GM18520 (cell line): Measurements from ENCODE around the gene TCTN3.
"Not testable (repeated sequence)": the region's sequence is repeated elsewhere in the genome, so short reads cannot be mapped to it uniquely, and the experiment has no call there.

Source experiments
- ATAC-seq: cut with Tn5 transposase; IDR thresholded peaks from one replicate; pipeline ENCODE4 v1.9.1; 2021; ENCODE audit not compliant: unreplicated experiment

The TCTN3 gene

DNA sequence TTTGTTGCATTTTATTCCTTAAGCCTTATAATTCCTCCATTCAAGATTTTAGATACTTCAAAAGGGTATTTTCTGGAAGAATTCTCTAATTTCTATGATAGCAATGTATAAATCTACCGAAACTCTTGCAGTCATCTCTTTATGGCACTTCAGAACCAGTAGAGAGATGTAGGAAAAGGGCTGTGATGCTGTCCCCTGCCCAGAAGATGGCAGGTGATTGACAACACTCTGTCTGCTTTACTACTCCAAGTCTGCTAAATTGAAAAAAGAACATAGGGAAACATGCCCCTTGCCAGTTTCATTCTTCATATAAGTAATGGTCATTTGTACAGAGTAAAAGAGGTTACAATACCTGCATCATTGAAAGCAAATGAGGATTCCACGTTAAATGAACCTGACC, 5.1 kb downstream of the TCTN3 start:
- no peak for ATAC-seq

GRCh38 chr10:95683966-95684365, 9.8 kb downstream of the TCTN3 start:
- ATAC-seq = no peak

DNA sequence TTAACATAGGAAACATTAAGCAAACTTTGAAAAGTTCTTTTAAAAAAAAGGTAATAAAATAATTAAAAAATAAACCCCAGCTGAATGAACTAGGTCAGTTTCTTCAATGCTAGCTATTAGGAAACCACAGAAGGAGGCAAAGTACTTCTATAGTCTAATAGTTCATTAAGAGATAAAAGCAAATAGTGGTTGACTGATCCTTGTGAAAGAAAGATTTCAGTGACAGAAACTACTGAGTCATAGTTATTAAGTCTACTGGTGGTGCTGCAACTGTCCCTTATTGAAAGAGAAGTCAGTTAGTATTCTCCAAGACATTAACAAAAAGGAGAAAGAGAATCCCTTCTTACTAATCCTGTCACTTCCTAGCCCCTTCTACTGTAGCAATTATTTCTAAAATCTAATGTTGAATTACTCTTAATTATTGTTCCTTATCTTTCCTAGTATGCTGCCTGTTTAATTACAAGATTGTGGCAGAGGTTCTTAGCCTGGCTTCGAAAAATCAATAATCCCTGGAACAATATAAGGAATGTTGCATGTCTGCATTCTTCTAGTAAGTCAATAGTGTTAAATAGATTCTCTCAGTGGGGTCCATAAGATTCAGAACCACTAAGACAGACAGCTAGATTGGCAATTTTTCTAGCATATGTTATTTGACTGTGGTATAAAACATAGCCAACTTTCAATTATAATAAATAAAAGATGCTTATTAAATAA, 18.2 kb downstream of the TCTN3 start:
- no peak for ATAC-seq

DNA sequence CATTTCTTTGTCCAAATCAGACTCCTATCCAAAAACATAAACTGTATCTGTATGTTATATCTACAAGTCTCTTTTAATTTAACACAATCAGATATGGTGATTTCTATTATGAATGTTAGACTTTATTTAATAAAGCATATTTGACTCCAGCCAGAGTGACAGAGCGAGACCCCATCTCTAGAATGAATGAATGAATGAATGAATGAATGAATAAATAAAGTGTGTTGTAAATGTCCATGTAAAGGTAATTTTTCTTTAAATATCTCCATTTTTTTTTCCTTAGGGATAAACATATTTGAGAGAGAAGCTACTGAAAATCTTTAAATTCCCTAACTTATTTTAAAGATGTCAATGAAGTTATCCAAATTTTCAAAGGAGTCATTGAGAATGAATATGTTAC, 19.1 kb downstream of the TCTN3 start:
- ATAC-seq = no peak

GRCh38 chr10:95672641-95673040, 21.1 kb downstream of the TCTN3 start:
- ATAC-seq = not testable (repeated sequence)

GRCh38 chr10:95664543-95664942, 29.2 kb downstream of the TCTN3 start:
- ATAC-seq = no peak

- no peak for ATAC-seq
Measured at GRCh38 chr10:95663496-95663895, 30.2 kb downstream of the TCTN3 start.

DNA sequence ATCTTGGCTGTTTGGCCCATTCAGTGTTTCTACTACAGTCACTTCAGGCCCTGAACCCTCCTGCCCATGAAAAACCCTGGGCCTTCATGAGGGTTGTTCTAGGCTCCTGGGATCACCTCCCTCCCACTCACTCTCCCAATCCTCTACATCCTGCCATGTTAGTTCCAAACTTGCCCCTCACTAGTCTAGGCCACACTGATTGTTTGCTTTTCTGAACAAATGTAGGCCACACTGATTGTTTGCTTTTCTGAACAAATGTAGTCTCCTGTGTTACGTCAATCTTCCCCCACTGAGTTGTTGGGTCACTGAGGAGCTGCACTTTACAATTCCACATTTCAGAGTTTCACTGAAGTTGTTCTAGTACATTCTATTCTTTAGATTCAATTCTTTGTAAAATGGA, 31.9 kb downstream of the TCTN3 start:
- ATAC-seq = no peak

GRCh38 chr10:95660283-95660682, 33.4 kb downstream of the TCTN3 start:
- no peak for ATAC-seq

- no peak for ATAC-seq
Measured at GRCh38 chr10:95657250-95657649, 36.5 kb downstream of the TCTN3 start.

GRCh38 chr10:95656291-95657164, 37.2 kb downstream of the TCTN3 start, which contains the start of gene ALDH18A1:
TSS of gene ALDH18A1 (minus strand) at chr10:95656711. CDS start at chr10:95653377, 3,334 bp downstream.
- ATAC-seq = peak; percentile 85

DNA sequence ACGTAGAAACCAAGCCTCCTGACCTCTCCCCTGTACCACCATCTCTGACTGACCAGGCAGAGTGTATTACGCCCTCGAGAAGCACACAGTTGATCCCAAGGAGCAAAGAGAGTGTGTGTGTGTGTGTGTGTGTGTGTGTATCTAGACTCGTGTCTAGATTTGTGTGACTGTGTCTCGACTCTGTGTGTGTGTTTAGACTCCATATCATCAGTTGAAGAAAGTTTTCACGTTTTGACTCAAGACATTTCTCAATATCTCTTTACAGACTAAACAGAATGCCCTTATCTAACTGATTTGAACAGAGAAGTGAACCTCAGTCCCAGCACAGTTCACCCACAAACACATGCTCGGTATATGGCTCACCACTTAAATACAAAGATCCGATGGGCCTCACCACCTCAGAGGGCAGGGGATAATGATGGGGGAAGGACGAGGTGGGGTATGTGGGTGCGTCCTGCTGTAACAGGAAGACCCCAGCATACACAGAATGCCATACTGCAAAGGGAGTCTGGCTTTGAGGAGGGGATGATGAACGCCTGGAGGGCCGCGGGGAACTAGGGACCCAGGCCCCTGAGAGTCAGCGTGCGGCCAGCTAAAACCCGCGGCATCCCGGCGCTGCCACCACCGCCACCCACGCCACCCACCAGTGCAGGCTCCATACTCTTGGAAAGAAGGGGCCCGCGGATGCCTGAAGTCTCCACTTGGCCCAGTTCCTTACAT, 38.0 kb downstream of the TCTN3 start:
- ATAC-seq = no peak

DNA sequence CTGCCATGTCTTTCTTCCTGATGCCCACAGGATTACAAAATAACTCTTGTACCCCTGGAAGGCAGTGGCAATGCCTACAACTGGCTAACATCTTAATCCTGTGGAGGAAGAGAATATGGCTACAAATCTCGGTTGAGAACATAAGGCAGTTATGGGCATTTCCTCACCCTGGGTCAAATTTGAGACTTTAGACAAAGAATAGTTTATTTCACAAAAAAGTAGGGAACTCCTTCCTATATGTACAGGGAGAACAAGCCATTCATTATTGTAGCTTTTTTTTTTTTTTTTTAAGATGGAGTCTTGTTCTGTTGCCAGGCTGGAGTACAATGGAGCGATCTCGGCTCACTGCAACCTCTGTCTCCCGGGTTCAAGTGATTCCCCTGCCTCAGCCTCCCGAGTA, 39.8 kb downstream of the TCTN3 start:
- no peak for ATAC-seq

DNA sequence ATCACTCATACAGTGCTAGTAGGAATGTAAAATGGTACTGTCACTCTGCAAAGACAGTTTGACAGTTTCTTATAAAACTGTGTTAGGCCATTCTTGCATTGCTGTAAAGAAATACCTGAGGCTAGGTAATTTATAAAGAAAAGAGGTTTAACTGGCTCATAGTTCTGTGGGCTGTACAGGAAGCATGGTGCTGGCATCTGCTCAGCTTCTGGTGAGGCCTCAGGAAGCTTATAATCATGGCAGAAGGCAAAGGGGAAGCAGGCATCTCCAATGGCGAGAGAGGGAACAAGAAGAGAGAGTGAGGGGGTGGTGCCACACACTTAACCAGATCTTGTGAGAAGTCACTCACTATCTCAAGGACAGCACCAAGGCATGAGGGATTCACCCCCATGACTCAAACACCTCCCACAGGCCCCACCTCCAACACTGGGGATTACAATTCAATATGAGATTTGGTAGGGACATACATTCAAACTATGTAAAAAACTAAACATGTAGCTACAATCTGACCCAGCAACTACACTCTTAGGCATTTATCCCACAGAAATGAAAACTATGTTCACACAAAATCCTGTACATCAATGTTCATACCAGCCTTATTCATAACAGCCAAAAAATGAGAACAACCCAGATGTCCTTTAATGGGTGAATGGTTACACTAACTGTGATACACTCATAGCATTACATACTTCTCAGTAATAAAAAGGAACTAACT, 42.2 kb downstream of the TCTN3 start:
- ATAC-seq = no peak

- ATAC-seq = no peak
Measured at GRCh38 chr10:95650232-95650631, 43.5 kb downstream of the TCTN3 start.

DNA sequence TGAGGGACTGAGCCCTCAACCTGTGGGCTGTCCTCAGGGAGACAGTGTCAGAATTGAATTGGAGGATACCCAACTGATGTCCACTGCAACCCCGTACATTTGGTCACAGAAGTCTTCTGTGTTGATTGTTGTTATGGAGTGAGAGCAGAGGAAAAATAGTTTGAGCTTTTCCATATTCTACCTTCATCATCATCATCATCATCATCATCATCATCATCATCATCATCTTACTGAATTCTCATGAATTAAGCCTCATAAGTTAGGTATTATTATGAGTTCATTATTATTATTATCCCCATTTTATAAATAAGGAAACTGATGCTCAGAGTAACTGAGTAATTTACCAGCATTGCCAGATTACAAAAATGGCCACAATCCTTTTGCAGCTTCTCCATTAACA, 45.6 kb downstream of the TCTN3 start:
- ATAC-seq = no peak

- ATAC-seq = no peak
Measured at GRCh38 chr10:95646160-95646559, 47.6 kb downstream of the TCTN3 start.

- ATAC-seq = no peak
Measured at GRCh38 chr10:95644901-95645300, 48.8 kb downstream of the TCTN3 start.

DNA sequence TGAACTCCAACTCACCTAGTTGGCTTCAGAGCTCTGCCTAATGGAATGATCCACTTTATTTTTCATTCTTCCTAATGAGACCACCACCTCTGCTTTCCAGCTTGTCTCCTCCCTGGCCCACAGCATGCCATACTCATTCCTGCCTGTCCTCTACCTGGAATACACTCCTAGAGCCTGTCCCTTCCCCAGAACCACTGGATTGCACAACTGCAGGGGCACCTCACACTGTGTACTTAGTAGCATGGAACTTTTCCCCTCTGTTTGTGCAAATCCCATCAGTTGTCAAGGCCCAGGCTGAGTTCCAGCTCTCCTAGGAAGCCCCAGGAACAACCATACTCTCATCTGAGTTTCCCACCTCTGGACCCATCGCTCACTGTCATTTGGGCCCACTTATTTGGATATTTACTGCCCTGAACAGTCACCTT, 52.8 kb downstream of the TCTN3 start:
- ATAC-seq = no peak

- ATAC-seq = no peak
Measured at GRCh38 chr10:95637911-95638310, 55.8 kb downstream of the TCTN3 start.

- ATAC-seq = no peak
Measured at GRCh38 chr10:95637140-95637539, 56.6 kb downstream of the TCTN3 start.
